Skeletal muscle satellite cell (primary cell): ENCODE results near the gene CDH7.

Experiments
- H3K27me3 ChIP-seq: 2 replicates; pipeline ENCODE4 v1.7.0; 2013; ENCODE audit warnings: low read length; ENCODE audit not compliant: control insufficient read depth, insufficient read depth
- H3K36me3 ChIP-seq: 2 replicates; pipeline ENCODE4 v1.7.0; 2013; ENCODE audit warnings: mild to moderate bottlenecking, control low read depth, low read length; ENCODE audit not compliant: insufficient read depth
- H3K4me1 ChIP-seq: 2 replicates; pipeline ENCODE4 v1.7.0; 2013; ENCODE audit warnings: low read length; ENCODE audit not compliant: control insufficient read depth, insufficient read depth
- H3K4me2 ChIP-seq: 2 replicates; pipeline ENCODE4 v1.7.0; 2013; ENCODE audit warnings: mild to moderate bottlenecking, low read length
- H3K4me3 ChIP-seq: 2 replicates; pipeline ENCODE4 v1.7.0; 2013; ENCODE audit warnings: low read length
- H3K9ac ChIP-seq: 2 replicates; pipeline ENCODE4 v1.7.0; 2013; ENCODE audit warnings: mild to moderate bottlenecking, low read depth, low read length, moderate library complexity
- H3K9me3 ChIP-seq: replicated peaks from 2 replicates; pipeline ENCODE4 v1.7.0; 2013; ENCODE audit warnings: mild to moderate bottlenecking, control low read depth, low read length

The CDH7 gene

GRCh38 chr18:65786474-65786873 lies 35.7 kb downstream of the CDH7 start:
- no peak overlapping the region for H3K9ac ChIP-seq
- H3K4me2 ChIP-seq, result no peak overlapping the region
- no peak overlapping the region for H3K4me3 ChIP-seq
- H3K9me3 ChIP-seq, result no peaks in the 10 kb centered on the region
- H3K36me3 ChIP-seq, result no peaks in the 10 kb centered on the region
- no peaks in the 10 kb centered on the region for H3K27me3 ChIP-seq
- H3K4me1 ChIP-seq, result no peaks in the 10 kb centered on the region

GRCh38 chr18:65788373-65788772 lies 37.6 kb downstream of the CDH7 start:
- no peaks in the 10 kb centered on the region for H3K27me3 ChIP-seq
- H3K36me3 ChIP-seq, result no peaks in the 10 kb centered on the region
- no peak overlapping the region for H3K4me2 ChIP-seq
- H3K9ac ChIP-seq, result no peak overlapping the region
- H3K4me3 ChIP-seq, result no peak overlapping the region
- H3K9me3 ChIP-seq, result no peaks in the 10 kb centered on the region
- H3K4me1 ChIP-seq, result no peaks in the 10 kb centered on the region

- H3K4me1 ChIP-seq, result no peaks in the 10 kb centered on the region
- H3K9me3 ChIP-seq, result no peaks in the 10 kb centered on the region
- H3K9ac ChIP-seq, result no peak overlapping the region
- H3K27me3 ChIP-seq, result no peaks in the 10 kb centered on the region
- H3K4me3 ChIP-seq, result no peak overlapping the region
- no peak overlapping the region for H3K4me2 ChIP-seq
- H3K36me3 ChIP-seq, result no peaks in the 10 kb centered on the region
These were observed 39.8 kb downstream of the CDH7 start for GRCh38 chr18:65790604-65791003.

GRCh38 chr18:65791719-65792118 lies 40.9 kb downstream of the CDH7 start:
- Histone ChIP-seq H3K4me1 (no peaks in the 10 kb centered on the region), H3K27me3 (no peaks in the 10 kb centered on the region), H3K36me3 (no peaks in the 10 kb centered on the region), H3K4me3 (no peak overlapping the region), H3K9me3 (no peaks in the 10 kb centered on the region), H3K4me2 (no peak overlapping the region), H3K9ac (no peak overlapping the region)

GRCh38 chr18:65792456-65793074 lies 41.8 kb downstream of the CDH7 start:
- Histone ChIP-seq H3K4me2 (no peak overlapping the region), H3K4me3 (no peak overlapping the region), H3K4me1 (no peaks in the 10 kb centered on the region)

GRCh38 chr18:65808759-65809158 lies 57.9 kb downstream of the CDH7 start:
- no peak overlapping the region for H3K9ac ChIP-seq
- no peaks in the 10 kb centered on the region for H3K9me3 ChIP-seq
- H3K4me2 ChIP-seq, result no peak overlapping the region
- H3K4me3 ChIP-seq, result no peak overlapping the region
- no peaks in the 10 kb centered on the region for H3K4me1 ChIP-seq
- H3K36me3 ChIP-seq, result no peaks in the 10 kb centered on the region
- H3K27me3 ChIP-seq, result no peaks in the 10 kb centered on the region

More at GRCh38 chr18:65792456-65793074, 41.8 kb downstream of the CDH7 start:
- H3K9me3 ChIP-seq, result no peaks in the 10 kb centered on the region
- H3K36me3 ChIP-seq, result no peaks in the 10 kb centered on the region
- no peaks in the 10 kb centered on the region for H3K27me3 ChIP-seq
- H3K9ac ChIP-seq, result no peak overlapping the region

GRCh38 chr18:65811307-65811706 lies 60.5 kb downstream of the CDH7 start:
- H3K9me3 ChIP-seq, result no peaks in the 10 kb centered on the region
- H3K36me3 ChIP-seq, result no peaks in the 10 kb centered on the region
- no peak overlapping the region for H3K4me2 ChIP-seq
- H3K4me3 ChIP-seq, result no peak overlapping the region
- no peaks in the 10 kb centered on the region for H3K27me3 ChIP-seq
- no peak overlapping the region for H3K9ac ChIP-seq
- no peaks in the 10 kb centered on the region for H3K4me1 ChIP-seq

- Histone ChIP-seq H3K27me3 (no peaks in the 10 kb centered on the region), H3K4me2 (no peak overlapping the region), H3K9ac (no peak overlapping the region), H3K4me3 (no peak overlapping the region), H3K4me1 (no peaks in the 10 kb centered on the region), H3K9me3 (peaks cover 7% of the 10 kb centered on the region), H3K36me3 (no peaks in the 10 kb centered on the region)
These were observed 64.7 kb downstream of the CDH7 start for GRCh38 chr18:65815506-65815905.

- H3K27me3 ChIP-seq, result no peaks in the 10 kb centered on the region
- no peak overlapping the region for H3K4me3 ChIP-seq
- H3K4me1 ChIP-seq, result no peaks in the 10 kb centered on the region
- H3K9ac ChIP-seq, result no peak overlapping the region
- no peaks in the 10 kb centered on the region for H3K36me3 ChIP-seq
- peaks cover 7% of the 10 kb centered on the region for H3K9me3 ChIP-seq
- no peak overlapping the region for H3K4me2 ChIP-seq
These were observed 66.4 kb downstream of the CDH7 start for GRCh38 chr18:65817178-65817577.

- Histone ChIP-seq H3K4me3 (no peak overlapping the region), H3K9ac (no peak overlapping the region), H3K4me1 (no peaks in the 10 kb centered on the region)
These were observed 71.1 kb downstream of the CDH7 start for GRCh38 chr18:65821911-65822310.

GRCh38 chr18:65822826-65823225 lies 72.0 kb downstream of the CDH7 start:
- no peak overlapping the region for H3K9ac ChIP-seq
- H3K9me3 ChIP-seq, result peaks cover 7% of the 10 kb centered on the region
- no peaks in the 10 kb centered on the region for H3K4me1 ChIP-seq
- H3K4me2 ChIP-seq, result no peak overlapping the region
- no peaks in the 10 kb centered on the region for H3K27me3 ChIP-seq
- no peaks in the 10 kb centered on the region for H3K36me3 ChIP-seq
- H3K4me3 ChIP-seq, result no peak overlapping the region

More at GRCh38 chr18:65821911-65822310, 71.1 kb downstream of the CDH7 start:
- peaks cover 7% of the 10 kb centered on the region for H3K9me3 ChIP-seq
- no peak overlapping the region for H3K4me2 ChIP-seq
- H3K27me3 ChIP-seq, result no peaks in the 10 kb centered on the region
- H3K36me3 ChIP-seq, result no peaks in the 10 kb centered on the region

- Histone ChIP-seq H3K27me3 (no peaks in the 10 kb centered on the region), H3K4me1 (no peaks in the 10 kb centered on the region), H3K9me3 (no peaks in the 10 kb centered on the region), H3K4me2 (no peak overlapping the region), H3K9ac (no peak overlapping the region), H3K36me3 (no peaks in the 10 kb centered on the region), H3K4me3 (no peak overlapping the region)
These were observed 76.6 kb downstream of the CDH7 start for GRCh38 chr18:65827444-65827843.
